LNCAP (cell line): ENCODE measurements around the gene HOXB2.

Experiments used
- TF ChIP-seq, protein P1 (sequence below): fragments of 450-650 bp; IDR thresholded peaks from 2 replicates; pipeline ENCODE4 v1.5.1; 2017; ENCODE audit warnings: mild to moderate bottlenecking

The HOXB2 gene

GRCh38 chr17:48551596-48552465 is 6.9 kb upstream of the HOXB2 start:
- TF ChIP-seq, protein P1, sequence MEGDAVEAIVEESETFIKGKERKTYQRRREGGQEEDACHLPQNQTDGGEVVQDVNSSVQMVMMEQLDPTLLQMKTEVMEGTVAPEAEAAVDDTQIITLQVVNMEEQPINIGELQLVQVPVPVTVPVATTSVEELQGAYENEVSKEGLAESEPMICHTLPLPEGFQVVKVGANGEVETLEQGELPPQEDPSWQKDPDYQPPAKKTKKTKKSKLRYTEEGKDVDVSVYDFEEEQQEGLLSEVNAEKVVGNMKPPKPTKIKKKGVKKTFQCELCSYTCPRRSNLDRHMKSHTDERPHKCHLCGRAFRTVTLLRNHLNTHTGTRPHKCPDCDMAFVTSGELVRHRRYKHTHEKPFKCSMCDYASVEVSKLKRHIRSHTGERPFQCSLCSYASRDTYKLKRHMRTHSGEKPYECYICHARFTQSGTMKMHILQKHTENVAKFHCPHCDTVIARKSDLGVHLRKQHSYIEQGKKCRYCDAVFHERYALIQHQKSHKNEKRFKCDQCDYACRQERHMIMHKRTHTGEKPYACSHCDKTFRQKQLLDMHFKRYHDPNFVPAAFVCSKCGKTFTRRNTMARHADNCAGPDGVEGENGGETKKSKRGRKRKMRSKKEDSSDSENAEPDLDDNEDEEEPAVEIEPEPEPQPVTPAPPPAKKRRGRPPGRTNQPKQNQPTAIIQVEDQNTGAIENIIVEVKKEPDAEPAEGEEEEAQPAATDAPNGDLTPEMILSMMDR = no peak

DNA sequence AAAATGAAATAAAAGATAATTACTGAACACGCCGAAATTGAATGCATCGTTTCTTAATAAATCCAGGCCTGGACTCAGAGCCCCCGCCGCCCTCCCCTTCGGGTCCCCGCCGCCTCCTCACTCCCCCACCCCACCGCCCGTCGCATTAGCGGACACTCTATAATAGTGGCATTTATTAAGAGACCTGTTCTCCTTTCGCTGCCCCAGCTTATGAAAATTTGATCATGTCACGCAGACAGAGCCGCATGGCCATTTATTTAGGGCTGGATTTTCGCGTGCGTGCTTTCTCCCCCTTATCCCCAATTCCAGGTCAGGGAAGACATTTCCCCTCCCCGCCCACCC is 6.3 kb upstream of the HOXB2 start:
- TF ChIP-seq, protein P1 = no peak

- TF ChIP-seq, protein P1 = no peak
These were observed 5.7 kb upstream of the HOXB2 start for GRCh38 chr17:48550502-48551213.

DNA sequence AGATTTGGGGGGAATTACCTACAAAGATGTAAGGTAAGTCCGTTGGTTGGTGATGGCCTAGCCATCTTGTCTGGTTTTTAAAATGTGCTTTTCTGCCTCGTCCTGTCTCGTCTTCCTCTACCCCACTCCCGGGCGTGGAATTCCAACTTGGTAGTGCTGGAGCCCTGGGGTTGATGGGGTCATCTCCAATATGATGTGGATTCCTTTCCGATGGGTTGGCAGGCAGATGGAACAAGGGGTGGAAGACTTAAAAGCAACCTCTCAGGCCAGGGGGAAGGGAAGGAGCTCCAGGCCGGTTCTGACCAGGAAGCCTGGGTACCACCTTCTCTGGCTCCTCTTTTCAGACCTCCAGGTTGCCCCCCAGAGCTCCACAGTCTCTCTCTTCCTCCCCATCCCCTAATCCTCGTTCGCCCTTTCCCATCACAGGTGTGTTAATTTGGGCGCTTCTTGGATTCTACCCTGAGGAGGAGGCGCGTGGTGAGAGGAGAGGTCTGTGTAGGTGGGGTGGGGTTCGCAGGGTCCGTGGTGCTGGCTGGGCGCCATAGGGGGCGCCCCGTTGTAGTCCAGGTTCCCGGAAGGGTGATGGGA is 5.1 kb upstream of the HOXB2 start:
- TF ChIP-seq, protein P1 = no peak

DNA sequence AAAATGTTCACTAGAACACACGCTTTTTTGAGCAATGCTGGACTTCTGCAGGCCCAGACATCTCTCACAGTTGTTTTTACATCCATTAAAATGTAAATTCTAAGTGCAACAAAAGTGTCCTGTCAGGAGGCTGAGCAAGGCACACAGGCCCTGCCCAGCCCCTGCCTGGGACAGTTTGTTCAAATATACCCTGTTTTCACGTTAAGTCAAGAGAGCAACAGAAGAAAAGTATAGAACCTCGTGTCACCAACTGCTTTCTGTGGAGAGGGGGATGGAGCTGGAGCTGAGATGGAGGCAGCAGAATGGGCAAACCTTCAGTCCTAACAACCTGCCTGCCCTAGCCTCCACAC is 4.3 kb upstream of the HOXB2 start:
- TF ChIP-seq, protein P1 = no peak

DNA sequence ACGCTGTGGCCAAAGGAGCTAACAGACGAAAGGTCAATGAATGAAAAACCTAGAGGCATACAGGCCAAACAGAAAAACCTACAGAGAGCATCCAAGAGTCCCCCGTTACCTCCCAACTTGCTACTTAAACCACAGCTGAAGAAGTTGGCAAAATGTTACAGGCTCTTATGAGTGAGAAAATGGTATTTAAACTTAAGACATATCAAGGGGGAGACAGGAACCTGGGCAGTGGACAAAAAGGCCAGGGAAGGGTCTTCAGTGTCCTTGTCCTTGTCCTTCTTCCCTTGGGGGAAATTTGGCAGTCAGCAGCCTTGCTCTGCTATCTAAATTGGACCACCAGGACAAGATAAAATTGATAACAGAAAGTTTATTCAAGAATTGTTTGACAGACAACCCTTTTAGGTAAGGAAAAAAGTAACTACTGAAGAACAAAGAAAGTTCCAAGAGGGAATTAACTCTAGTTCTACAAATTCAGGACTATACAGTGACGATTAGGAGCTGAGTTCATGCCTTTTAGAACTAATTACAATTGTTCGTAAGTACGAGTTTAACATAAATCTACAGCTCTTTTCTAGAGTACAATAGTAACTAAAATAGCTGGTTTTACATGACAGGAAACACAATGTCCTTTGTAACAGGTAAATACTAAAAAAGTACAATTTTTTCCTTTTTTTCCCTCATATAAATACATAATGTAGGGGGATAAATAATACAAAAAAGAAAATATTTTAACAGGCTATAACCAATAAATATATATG is 3.8 kb upstream of the HOXB2 start:
- TF ChIP-seq, protein P1 = no peak

DNA sequence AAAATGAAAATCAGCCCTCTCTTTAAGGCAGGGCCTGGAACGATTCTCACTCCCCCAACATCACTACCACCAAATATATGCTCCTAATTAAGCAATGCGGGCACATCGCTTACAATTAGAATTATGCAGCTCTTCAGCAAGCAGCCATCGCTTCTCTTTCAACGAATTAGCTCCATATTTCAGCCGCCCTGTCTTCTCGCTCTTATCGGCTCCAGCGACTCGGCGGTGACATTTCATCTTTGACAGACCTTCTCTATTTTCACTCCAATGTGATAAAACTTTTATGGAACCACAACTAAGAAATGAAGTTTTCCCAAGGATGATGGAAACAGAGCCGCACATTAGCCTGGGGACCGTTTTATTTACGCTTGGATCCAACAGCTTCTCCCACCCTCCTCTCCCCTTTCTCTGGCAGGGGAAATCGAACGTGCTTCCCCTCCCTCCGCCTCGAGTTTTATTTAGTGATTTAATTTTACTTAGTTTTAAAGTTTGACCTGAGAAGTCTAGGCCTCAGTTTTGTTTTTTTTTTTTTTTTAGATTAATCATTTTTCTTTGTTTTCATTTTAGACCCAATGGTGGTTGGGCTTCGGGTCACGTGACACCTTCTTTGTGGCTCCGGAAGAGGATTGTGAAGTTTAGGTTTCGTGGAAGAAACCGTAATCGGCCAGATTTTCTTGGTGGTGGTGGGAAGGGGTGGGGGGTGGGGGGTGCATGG is 3.1 kb upstream of the HOXB2 start:
- TF ChIP-seq, protein P1 = no peak
